T-helper 17 cell (primary cell): Measurements from ENCODE around the gene ACOT6. TPM values are rescaled to one million over a fixed set of nuclear protein-coding genes. Genes with fewer than 3 reads are reported as not detected.

Experiments
- total RNA-seq, 4 donors: library from RNA in 2 of 4; stranded (reverse) in 2 of 4; gene quantifications; one replicate each; pipeline ENCODE4 v1.2.3 and lab custom pipeline; 2022 to 2026

ACOT6 gene
- total RNA-seq, 2 donors from 2014 or later = not detected

Other genes with a start within 250 kb of the ACOT6 start
- gene NUMB, start 154.0 kb upstream of the ACOT6 start, total RNA-seq = 10 to 100 TPM; 38.8 to 45.7 TPM
- 10 to 100 TPM; 25.1 to 31.7 TPM for gene RIOX1, start 121.6 kb upstream of the ACOT6 start, total RNA-seq
- gene ACOT1, start 75.4 kb upstream of the ACOT6 start, total RNA-seq = 1 to 10 TPM; 2.2 to 3.6 TPM
- gene HEATR4, start 53.6 kb upstream of the ACOT6 start, total RNA-seq = under 1 TPM in 1 of 2 donors, not detected in 1; 0.07 TPM
- 10 to 100 TPM; 11.1 to 16.1 TPM for gene ACOT2, start 43.3 kb upstream of the ACOT6 start, total RNA-seq
- 1 to 10 TPM in 1 of 2 donors, under 1 TPM in 1; 0.65 to 1.1 TPM for gene ACOT4, start 20.6 kb upstream of the ACOT6 start, total RNA-seq
- 1 to 10 TPM; 5.4 to 6.1 TPM for gene DNAL1, start 32.5 kb downstream of the ACOT6 start, total RNA-seq
- gene PNMA1, start 101.9 kb downstream of the ACOT6 start, total RNA-seq = 10 to 100 TPM; 42.0 to 53.7 TPM
- gene PTGR2, start 239.3 kb downstream of the ACOT6 start, total RNA-seq = 1 to 10 TPM; 1.3 to 1.4 TPM